NCI-H1694 treated with DMSO at 0.1 percent for 48 hours (cell line): ENCODE data around the gene PREX1.
A peak's percentile ranks its signal among the peaks of the same experiment; 100 is the strongest.

Experiments
- DNase-seq: peaks from one replicate; lab custom pipeline; 2025; lab: John Stamatoyannopoulos, UW

The PREX1 gene

GRCh38 chr20:48682529-48683363 is 145.1 kb downstream of the PREX1 start:
- peak; percentile 94 for DNase-seq

GRCh38 chr20:48681873-48682426 is 145.8 kb downstream of the PREX1 start:
- no peak for DNase-seq

GRCh38 chr20:48681201-48681872 is 146.5 kb downstream of the PREX1 start:
- no peak for DNase-seq

GRCh38 chr20:48680650-48681049 is 147.1 kb downstream of the PREX1 start:
- no peak for DNase-seq

GRCh38 chr20:48679599-48679998 is 148.2 kb downstream of the PREX1 start:
- no peak for DNase-seq

- DNase-seq, result no peak
These were observed 148.8 kb downstream of the PREX1 start for GRCh38 chr20:48679011-48679410.

GRCh38 chr20:48678421-48678820 is 149.4 kb downstream of the PREX1 start:
- no peak for DNase-seq

- DNase-seq, result no peak
These were observed 150.9 kb downstream of the PREX1 start for GRCh38 chr20:48676795-48677460.

- DNase-seq, result no peak
These were observed 151.7 kb downstream of the PREX1 start for GRCh38 chr20:48676125-48676524.

GRCh38 chr20:48674461-48674860 is 153.3 kb downstream of the PREX1 start:
- no peak for DNase-seq

- no peak for DNase-seq
These were observed 154.3 kb downstream of the PREX1 start for GRCh38 chr20:48673507-48673906.

- DNase-seq, result no peak
These were observed 155.5 kb downstream of the PREX1 start for GRCh38 chr20:48672324-48672723.

- DNase-seq, result no peak
These were observed 156.7 kb downstream of the PREX1 start for GRCh38 chr20:48671141-48671540.

GRCh38 chr20:48669946-48670605 is 157.7 kb downstream of the PREX1 start:
- no peak for DNase-seq

GRCh38 chr20:48668451-48668946 is 159.3 kb downstream of the PREX1 start:
- DNase-seq, result no peak

- no peak for DNase-seq
These were observed 159.8 kb downstream of the PREX1 start for GRCh38 chr20:48667889-48668413.

GRCh38 chr20:48667481-48667880 is 160.3 kb downstream of the PREX1 start:
- no peak for DNase-seq

- DNase-seq, result no peak
These were observed 162.0 kb downstream of the PREX1 start for GRCh38 chr20:48665785-48666184.

GRCh38 chr20:48662711-48663110 is 165.1 kb downstream of the PREX1 start:
- no peak for DNase-seq

- no peak for DNase-seq
These were observed 166.0 kb downstream of the PREX1 start for GRCh38 chr20:48661575-48662455.

GRCh38 chr20:48660788-48661187 is 167.0 kb downstream of the PREX1 start:
- no peak for DNase-seq
